HG02678 (cell line): Measurements from ENCODE around the gene DISC1.

ENCODE experiments used
- ATAC-seq: cut with Tn5 transposase; IDR thresholded peaks from one replicate; pipeline ENCODE4 v1.9.1; 2021; ENCODE audit warnings: mild to moderate bottlenecking, moderate library complexity; ENCODE audit not compliant: unreplicated experiment

DISC1 gene

DNA sequence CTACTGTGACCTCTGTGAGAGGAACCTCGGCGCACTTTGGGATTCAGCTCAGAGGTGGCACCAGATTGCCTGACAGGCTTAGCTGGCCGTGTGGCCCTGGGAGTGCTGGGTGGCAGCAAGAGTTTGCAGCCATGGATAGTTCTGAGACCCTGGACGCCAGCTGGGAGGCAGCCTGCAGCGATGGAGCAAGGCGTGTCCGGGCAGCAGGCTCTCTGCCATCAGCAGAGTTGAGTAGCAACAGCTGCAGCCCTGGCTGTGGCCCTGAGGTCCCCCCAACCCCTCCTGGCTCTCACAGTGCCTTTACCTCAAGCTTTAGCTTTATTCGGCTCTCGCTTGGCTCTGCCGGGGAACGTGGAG, 67.5 kb downstream of the DISC1 start:
- ATAC-seq, result no peak

DNA sequence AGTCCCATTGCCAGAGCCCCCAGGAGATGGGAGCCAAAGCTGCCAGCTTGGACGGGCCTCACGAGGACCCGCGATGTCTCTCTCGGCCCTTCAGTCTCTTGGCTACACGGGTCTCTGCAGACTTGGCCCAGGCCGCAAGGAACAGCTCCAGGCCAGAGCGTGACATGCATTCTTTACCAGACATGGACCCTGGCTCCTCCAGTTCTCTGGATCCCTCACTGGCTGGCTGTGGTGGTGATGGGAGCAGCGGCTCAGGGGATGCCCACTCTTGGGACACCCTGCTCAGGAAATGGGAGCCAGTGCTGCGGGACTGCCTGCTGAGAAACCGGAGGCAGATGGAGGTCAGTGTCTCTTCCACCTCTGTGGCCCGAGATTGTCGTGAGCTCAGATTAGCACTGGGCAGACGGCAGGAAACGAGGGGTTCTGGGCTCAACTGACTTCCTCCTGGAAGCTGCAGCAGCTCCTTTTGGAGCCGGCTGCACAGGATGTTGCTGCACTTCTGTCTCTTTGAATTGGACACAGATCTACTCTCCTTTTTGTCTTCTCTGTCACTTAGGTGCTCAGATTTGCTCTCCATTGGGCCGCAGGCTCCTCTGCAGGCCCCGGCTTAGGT, 68.0 kb downstream of the DISC1 start:
- ATAC-seq, result no peak

DNA sequence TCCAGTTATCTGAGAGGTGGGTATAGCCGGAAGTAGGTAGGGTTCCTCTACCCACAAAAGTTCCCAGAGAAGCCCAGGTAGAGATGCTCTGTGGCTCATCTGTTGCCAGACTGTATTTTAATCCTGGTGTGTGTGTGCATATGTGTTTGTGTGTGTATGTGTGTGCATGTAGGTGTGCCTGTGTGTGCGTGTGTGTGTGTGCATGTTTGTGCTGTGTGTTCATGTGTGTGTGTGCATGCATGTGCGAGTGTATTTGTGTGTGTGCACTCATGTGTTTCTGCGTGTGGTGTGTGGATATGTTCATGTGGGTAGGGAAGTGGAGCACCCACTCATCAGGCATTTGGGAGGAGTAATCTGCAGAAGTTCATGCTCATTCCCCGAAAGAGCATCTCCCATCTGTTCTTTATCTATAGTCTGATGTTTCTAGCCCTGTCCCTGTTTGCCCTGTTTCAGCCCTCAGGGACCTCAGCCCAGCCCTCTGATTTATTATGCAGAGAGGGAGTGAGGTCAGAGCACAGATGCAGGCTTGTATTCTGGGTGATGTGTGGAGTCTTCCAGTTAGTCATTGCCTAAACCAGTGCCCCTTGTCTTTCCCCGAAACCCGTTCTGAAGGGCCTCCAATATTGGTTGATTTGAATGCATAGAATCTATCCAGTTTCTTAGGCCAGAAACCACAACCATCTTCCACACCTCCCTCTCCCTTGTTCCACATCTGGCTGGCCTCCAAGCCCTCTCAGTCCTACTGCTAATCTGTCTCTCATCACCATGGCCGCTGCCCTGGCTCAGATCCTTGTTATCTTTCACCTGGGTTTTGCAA, 69.1 kb downstream of the DISC1 start:
- ATAC-seq, result no peak

DNA sequence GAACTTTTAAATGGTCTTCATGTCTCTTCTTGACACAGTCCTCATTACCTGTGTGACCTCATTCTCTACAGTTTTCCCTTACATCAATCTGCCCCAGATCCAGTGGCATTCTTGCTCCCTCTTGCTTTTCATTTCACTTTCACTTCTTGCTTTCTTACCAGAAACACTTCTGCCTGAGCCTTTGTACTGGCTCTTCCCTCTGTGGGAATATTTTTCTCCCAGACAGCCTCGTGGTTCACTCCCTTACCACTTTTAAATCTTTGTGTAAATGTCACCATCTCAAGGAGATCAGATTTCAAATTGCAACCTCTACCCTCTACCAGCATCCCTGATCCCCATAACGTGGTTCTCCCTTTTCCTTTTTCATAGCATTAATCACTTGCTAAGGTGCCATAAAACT, 73.2 kb downstream of the DISC1 start:
- ATAC-seq, result no peak

DNA sequence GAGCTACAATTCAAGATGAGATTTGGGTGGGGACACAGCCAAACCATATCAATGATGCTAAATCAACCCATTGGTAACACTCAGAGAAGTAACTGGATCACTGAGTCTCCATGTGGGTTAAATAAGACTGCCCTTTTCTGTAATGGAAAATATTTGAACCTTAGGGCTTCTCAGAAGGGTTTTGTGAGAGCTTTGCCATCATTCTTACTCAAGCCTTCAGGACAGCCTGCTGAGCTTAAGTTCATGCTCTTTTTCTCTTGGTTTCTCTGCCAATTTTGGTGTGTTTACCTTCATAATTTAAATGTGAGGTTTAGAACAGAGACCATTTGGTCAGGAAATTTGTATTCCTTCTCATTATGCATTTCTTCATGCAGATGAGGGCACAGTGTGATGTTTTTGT, 74.7 kb downstream of the DISC1 start:
- ATAC-seq, result no peak

DNA sequence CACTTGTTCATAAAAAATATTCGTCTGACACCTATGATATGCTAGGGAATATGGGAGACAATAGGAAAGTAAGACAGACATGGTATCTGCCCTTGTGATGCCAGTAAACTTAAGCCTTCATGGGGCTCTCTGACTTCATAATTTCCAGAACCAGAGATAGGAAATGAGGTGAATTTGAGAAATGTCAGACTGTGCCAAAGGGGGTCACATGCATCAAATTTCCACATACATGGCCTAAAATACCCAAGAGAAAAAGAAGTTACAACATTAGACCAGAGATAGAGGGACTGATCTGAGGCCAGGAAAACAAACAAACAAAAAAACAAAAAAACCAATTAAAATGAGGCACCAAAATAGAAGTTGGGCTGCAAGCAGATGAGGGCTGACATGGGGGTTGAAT, 75.7 kb downstream of the DISC1 start:
- ATAC-seq, result no peak

DNA sequence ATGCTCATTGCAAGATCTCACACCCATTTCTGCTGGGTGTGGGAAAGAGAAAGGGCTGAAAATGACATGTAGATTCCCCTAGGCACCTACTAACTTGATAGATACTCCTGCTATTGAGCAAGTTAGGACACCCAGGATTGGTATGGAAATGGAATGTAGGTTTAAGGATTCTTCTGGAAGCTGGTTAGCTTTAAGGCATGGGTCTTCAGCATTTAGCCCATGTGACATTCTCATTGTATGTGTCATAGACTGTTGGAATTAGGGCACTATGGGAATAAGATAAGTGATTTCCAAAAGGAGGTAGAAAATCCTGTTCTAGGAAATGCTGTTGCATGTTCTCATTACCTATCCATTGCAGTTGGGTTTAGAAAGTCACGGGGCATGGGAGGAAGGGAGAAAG, 76.2 kb downstream of the DISC1 start:
- no peak for ATAC-seq

DNA sequence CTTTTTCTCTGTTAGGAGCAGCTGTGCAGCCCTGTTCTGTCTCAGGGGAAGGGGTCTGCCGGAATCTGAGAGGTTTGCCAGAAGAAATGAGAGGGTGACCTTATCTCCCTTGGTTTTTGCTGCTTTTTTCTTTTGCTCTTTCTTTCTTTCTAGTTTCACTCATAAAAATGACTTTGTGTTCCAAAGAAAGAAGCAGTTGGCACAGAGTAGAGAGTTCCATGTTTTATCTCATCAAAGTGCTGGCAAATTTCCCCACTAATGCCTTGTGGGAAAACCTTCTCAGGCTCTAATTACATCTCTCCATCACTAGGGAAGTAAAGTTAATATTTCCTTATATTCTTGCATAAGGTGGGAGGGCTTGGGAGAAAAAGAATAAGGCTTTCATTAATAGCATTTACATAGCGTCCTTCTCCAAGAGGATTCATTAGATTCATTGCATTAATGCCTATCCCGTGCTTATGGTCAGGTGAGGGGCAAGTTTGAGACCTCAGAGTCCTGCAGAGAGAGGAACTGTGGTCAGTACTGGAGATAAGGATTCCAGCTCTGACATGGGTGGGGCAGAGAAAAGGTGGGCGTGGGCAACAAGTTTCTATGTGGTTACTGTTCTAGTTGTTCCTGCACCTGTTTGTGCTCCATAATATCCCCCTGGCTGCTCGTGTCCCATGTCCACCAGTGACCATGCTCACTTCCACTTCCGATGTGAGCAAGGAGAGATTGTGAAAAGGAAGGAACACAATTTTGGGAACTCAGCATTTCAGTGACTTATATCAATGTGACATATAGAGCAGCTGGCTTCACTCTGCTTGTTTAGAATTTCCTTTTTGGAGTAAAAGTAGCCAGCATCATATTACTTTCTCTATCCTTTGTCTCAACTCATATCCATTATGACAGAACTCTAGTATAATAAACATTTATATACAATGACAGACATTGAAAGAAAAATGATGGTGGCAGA, 79.5 kb downstream of the DISC1 start:
- no peak for ATAC-seq

DNA sequence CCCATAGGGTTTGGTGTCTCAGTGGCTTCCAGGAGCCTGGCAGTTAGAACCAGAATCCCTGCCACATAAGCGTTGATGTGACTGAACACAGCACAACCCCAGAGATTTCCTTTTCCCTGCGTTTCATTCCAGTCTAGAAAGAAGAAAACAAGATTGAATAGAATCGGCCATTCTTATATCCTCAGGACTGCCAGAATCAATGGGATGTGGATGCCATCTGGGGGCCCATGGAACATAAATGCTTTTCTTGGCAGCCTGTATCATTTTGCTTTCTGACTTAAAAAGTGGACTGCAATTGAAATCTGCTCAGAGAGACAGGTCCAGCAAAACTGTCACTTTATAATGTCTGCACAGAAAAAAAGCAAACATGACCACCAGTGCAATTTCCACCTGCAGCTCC, 80.3 kb downstream of the DISC1 start:
- no peak for ATAC-seq

DNA sequence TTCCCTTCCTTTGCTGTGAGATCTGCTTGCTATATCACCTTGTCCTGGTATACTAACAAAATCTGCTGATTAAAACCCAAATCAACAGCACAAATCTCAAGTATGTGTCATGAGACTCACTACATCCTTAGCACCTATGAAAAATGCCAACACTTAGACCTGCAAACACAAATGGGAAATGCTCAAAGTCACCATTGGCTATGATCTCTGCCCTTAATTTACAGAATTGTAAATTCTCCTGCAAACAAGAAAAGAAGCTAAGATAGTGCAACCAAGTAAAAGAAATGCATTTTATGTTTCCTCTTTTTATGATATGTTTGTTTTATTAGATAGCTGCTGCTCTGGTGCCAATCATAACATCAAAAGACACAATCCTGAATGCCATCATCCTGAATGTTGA, 80.8 kb downstream of the DISC1 start:
- ATAC-seq, result no peak

DNA sequence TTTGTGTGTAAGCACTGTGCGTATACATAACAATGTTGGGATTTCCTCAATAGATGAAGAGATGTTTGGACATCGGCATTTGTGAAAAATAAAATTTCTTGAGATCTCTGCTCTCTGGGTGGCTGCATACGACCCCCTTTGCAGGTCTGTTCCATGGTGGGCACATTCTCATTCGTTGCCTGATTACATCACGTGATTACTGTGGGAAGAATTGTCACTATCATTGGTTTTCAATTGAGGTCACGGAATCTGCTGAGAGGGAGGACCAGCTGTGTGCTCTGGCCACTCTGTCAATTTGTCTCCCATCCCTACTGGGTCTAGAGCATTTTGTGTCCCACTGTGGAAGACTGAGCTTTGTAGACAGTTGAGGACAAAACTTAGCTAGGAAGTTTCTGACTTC, 81.8 kb downstream of the DISC1 start:
- no peak for ATAC-seq

DNA sequence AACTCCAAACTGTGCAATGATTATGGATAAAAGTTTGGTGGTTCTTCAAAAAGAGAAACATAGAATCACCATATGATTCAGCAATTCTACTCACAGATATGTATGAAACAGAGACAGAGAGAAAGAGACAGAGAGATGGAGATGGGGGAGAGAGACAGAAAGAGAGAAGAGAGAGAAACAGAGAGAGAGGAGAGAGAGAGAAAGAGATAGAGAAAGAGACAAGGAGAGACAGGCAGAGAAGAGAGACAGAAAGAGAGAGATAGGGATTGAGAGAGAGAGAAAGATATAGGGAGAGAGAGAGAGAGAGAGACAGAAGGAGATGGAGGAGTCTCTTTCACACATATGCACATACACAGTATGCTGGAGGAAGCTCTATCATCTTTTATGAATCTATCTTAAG, 87.8 kb downstream of the DISC1 start:
- ATAC-seq, result no peak

DNA sequence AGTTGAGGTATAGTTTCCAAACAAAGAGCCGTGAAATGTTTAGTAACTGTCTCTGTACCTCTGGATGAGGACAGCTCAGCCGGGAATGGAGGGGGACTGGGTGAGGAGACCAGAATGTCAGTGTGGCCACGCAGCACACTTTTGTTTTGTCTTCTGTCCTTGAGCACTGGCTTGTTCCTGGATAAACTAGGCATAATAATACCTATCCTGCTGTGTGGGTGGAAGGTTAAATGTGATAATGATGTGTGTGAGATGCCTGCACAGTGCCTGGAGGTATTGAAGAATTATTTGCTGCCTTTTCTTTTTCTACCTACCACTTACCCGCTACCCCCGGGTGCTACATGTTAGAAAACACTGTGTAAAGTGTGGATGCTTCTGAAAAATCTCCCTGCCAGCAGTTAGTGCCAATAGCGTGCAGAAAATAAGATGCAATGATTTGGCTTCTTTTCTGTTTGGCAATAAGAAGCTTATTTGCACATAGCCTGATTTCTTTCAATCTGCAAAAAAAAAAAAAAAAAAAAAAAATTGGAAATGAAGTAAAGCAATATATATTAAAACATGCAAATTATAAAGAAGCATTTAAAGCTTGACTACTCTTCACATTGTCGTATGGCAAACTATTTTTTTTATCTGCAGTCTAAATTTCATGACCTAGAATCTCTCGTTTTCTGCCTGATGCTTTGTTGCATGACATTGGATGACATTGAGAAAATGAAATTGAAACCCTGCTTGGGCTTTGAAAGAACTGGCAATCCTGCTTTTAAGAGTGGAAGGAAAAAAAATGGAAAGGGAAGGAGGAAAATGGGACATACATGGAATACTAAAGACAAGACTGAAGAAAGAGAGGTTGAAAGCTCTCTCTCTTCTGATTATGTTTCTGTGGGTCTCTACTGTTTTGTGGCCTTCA, 89.5 kb downstream of the DISC1 start:
- no peak for ATAC-seq

DNA sequence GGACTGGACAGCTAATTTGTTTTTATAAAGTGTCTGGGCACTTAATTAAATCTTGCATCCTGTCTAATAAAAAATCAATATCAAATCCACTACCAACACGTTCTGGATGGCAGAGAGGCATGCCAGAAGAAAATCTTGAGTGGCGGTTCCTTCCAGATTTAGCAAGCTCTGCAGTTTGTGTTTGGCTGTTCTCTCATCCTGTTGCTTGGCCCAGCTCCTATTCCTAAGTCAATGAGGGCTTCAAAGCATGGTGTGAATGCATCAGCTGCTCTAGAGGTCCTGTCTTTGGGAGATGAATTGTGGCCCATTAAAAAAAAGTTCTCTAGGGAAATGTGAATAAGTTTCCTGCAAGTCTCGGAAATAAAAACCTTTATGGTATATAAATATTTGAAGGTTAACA, 90.3 kb downstream of the DISC1 start:
- no peak for ATAC-seq

DNA sequence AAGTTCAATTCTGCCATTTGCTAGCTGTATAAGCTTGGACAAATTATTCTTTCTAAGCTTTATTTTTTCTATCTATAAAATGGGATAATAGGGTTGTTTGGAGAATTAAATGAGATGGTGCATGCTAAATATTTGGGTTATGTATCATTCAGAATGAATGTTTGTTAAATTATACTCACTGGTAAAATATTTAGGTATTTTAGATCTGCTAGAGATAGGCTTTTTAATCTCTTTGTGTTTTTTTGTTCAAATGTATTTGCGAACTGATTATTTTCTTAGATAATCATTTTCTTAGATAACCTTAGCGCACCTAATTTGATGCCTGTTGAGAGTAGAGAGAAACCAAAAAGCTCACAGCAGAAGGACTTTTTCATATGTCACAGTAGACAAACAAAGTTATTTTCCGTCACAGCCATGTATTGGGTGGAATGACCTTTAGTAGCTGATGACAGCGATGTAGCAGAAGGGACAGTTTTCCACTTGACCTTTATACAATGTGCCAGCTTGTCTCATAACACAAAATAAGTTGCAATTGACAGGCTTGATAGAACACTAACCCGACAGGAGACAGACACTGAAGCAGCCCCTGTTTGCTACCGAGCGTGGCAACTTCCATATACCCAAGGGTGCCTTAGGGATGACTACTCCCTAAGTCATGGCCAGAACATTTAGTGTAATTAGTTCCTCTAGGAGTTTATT, 93.0 kb downstream of the DISC1 start:
- ATAC-seq, result no peak

DNA sequence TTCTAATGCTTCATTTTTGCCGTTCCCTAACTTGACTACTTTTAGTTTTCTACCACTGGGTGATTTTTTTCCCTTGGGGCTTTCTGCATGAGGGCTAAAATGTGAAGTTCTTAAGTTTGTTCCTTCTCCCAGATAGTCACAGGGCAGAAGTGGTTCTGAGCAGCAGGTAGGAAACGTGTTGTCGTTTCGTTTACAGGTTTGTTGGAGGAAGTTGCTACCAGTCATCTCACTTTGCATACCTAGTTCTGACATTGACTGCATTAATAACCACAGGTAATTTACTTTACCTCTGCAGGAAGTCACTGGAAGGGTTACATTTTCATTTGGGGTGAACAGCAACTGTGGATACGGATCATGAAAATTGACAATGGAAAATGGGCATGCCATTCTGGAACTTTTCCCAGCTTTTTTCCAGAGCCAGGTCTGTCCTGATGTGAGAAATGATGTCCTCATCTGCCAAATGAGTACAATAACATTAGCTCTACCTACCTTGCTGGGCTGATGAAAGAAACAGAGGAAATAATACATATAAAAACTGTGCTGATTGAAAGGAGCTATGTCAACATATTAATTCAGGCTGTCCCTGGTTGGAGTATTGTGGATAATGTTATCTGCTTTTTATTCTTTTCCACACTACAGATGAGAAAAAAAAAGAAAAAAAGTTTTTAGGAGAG, 94.2 kb downstream of the DISC1 start:
- no peak for ATAC-seq

DNA sequence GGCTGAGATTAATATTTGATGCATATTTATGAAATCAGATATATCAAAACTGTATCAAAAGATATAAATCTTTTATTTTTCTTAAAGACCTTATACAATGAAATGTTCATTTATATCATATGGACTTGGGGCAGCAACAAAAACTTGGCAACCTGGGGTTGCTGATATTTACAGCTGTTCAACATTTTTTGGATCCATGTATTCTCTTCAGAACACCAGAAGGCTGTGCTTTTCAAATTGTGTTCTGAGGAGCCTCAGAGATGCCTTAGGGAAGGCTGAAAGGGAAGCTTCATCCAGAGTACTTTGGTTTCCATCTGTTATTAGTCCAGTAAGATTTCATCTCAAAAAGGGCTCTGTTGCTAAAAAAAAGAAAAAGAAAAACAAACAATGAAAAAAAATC, 94.8 kb downstream of the DISC1 start:
- no peak for ATAC-seq

DNA sequence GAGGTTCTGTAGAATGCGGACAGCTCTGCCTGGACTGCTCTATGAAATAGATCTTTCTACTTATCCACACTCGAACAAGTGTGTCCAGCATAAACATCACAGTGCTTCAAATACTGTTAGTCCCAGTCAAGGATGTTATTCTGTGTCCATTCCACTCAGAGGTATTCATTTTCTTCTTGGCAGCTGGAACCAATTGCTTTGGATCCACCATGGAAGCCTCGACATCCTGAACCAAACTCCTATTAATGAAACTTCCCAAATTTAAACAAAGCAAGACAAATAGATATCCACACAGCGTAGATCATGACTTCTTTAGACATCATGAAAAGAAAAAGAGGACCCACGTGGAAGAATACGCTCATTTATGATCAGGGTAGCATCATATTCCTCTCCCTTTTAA, 95.8 kb downstream of the DISC1 start:
- no peak for ATAC-seq

DNA sequence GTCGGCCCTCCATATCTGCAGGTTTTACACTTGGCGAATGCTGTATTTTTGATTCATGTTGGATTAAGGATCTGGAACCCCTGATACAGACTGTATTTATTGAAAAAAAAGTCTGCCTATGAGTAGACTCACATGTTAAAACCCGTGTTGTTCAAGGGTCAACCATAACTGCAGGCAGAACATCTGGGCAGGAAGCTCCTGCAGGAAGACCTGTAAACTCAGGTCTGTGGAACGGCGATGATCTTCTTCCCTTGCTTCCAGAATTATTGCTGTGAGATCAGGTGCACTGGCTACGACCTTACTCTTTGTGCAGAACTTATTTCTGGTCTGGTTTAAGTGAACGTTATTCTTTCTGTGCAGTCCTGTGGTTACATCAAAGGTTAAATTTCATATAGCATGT, 96.6 kb downstream of the DISC1 start:
- ATAC-seq, result no peak

DNA sequence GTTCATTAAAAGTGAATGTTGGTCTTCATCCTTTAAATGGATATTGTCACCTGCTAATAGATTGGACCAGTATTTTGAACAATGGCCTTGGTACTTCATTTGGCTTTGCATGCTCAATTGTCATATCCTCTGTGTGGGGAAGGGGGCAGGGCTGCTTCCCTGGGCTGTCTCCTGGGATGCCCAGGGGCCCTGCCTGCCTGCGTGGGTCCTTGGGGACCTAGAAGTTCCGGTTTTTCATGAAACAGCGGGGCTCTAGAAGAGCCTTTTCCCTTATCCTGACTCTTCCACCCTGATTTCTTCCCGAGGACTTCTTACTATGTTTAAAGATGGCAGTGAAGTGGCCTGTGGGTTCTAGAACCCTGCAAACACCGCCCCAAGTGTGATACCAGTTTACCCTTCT, 97.5 kb downstream of the DISC1 start:
- no peak for ATAC-seq
